Activated gamma-delta T cell (primary cell): ENCODE measurements around the gene B4GALNT2.
"Not testable (repeated sequence)": the region's sequence is repeated elsewhere in the genome, so short reads cannot be mapped to it uniquely, and the experiment has no call there.

Source experiments
- DNase-seq: peaks from one replicate; lab custom pipeline; 2025; lab: John Stamatoyannopoulos, UW

The B4GALNT2 gene

GRCh38 chr17:49120166-49120565 lies 12.4 kb upstream of the B4GALNT2 start:
- no peak for DNase-seq

- no peak for DNase-seq
These were observed 10.8 kb upstream of the B4GALNT2 start for GRCh38 chr17:49121696-49122292.

- no peak for DNase-seq
These were observed 10.0 kb upstream of the B4GALNT2 start for GRCh38 chr17:49122566-49122965.

- DNase-seq, result no peak
These were observed 9.5 kb upstream of the B4GALNT2 start for GRCh38 chr17:49123061-49123460.

- no peak for DNase-seq
These were observed 7.1 kb upstream of the B4GALNT2 start for GRCh38 chr17:49125449-49125848.

- not testable (repeated sequence) for DNase-seq
These were observed 6.2 kb upstream of the B4GALNT2 start for GRCh38 chr17:49126183-49126859.

- DNase-seq, result not testable (repeated sequence)
These were observed 3.1 kb upstream of the B4GALNT2 start for GRCh38 chr17:49129359-49129950.

- no peak for DNase-seq
These were observed 1.7 kb upstream of the B4GALNT2 start for GRCh38 chr17:49130891-49131290.

GRCh38 chr17:49132317-49132698 lies 261 bp upstream of the B4GALNT2 start:
- DNase-seq, result no peak

GRCh38 chr17:49136335-49136734 lies 3.8 kb downstream of the B4GALNT2 start:
- no peak for DNase-seq

- not testable (repeated sequence) for DNase-seq
These were observed 13.1 kb downstream of the B4GALNT2 start for GRCh38 chr17:49145654-49146053.

GRCh38 chr17:49146620-49147306 lies 14.2 kb downstream of the B4GALNT2 start:
- no peak for DNase-seq

- no peak for DNase-seq
These were observed 15.6 kb downstream of the B4GALNT2 start for GRCh38 chr17:49148171-49148570.

GRCh38 chr17:49151996-49152395 lies 19.4 kb downstream of the B4GALNT2 start:
- DNase-seq, result no peak

GRCh38 chr17:49156256-49156655 lies 23.7 kb downstream of the B4GALNT2 start:
- no peak for DNase-seq

- no peak for DNase-seq
These were observed 25.2 kb downstream of the B4GALNT2 start for GRCh38 chr17:49157784-49158183.

GRCh38 chr17:49162866-49163265 lies 30.3 kb downstream of the B4GALNT2 start:
- no peak for DNase-seq

GRCh38 chr17:49165143-49165542 lies 32.6 kb downstream of the B4GALNT2 start:
- DNase-seq, result no peak

- no peak for DNase-seq
These were observed 36.1 kb downstream of the B4GALNT2 start for GRCh38 chr17:49168706-49169105.

- no peak for DNase-seq
These were observed 37.6 kb downstream of the B4GALNT2 start for GRCh38 chr17:49170216-49170615.

- DNase-seq, result not testable (repeated sequence)
These were observed 38.1 kb downstream of the B4GALNT2 start for GRCh38 chr17:49170711-49171110.

- DNase-seq, result not testable (repeated sequence)
These were observed 43.4 kb downstream of the B4GALNT2 start for GRCh38 chr17:49175978-49176377.

- no peak for DNase-seq
These were observed 47.7 kb downstream of the B4GALNT2 start for GRCh38 chr17:49180303-49180702.
